Brain pericyte (primary cell): ENCODE measurements around the gene CABCOCO1.
"Not testable (repeated sequence)": the region's sequence is repeated elsewhere in the genome, so short reads cannot be mapped to it uniquely, and the experiment has no call there.

Experiments
- DNase-seq: peaks from one replicate; pipeline ENCODE4 v3.0.0-alpha.2; 2012; ENCODE audit warnings: low read depth, low spot score

CABCOCO1 gene

GRCh38 chr10:61642676-61643075 lies 20.1 kb upstream of the CABCOCO1 start:
- no peak for DNase-seq

DNA sequence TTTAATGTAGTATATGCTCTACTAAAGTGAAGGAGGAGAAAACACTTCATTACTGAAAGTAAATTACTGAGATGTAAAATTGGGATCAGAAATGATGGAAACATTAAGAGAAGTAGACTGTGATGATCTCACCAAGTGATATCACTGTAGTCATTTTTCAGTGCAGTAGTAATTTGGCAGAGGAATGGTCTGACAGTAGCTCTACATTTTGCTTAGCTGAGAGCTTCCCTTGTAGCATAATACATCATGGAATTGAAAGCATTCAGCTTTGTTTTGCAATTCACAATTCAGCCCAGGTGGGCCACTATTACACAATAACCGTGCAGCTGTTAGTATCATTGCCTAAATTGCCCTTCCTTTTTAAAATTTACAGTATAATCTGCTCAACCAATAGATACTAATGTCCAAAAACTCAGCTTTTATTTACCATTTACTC lies 19.4 kb upstream of the CABCOCO1 start:
- DNase-seq: no peak

GRCh38 chr10:61653699-61654098 lies 9.0 kb upstream of the CABCOCO1 start:
- DNase-seq: no peak

GRCh38 chr10:61655335-61655851 lies 7.3 kb upstream of the CABCOCO1 start:
- DNase-seq: no peak

DNA sequence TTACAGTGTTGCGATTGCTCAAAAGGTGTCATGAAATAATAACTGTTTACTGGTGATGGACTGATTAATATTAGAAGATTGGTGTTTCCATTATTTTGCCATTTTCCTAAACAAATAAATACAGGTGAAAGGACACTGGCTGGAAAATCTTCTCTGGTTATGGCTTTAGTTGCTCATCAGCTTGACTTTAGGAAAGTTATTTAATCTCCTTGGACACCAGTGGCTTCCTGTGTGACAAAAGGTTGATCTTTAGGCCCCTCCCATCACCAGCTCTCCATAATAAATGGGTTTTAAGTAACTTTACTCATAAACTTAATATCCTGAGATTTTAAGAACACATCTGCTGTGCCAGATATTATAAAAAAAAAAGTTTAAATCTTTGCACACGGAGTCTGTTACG lies 737 bp downstream of the CABCOCO1 start:
- DNase-seq: no peak

DNA sequence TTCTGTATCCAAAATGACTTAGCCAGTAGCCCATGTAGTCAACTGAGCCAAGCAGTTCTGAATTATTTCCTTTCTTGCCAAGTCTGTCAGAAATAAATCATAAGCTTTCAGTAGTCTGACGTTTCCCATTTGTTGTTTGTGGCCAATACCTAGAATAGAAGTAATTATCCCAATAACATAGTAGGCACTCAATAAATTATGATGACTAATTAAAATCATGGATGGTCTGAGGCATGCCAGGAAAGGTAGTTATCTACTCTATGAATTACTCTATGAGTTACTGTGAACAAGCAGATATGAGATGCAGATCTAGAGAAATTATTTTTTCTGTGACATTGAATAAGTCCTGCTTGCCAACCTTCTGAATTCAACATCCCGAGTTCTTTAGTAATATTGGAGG lies 2.3 kb downstream of the CABCOCO1 start:
- no peak for DNase-seq

DNA sequence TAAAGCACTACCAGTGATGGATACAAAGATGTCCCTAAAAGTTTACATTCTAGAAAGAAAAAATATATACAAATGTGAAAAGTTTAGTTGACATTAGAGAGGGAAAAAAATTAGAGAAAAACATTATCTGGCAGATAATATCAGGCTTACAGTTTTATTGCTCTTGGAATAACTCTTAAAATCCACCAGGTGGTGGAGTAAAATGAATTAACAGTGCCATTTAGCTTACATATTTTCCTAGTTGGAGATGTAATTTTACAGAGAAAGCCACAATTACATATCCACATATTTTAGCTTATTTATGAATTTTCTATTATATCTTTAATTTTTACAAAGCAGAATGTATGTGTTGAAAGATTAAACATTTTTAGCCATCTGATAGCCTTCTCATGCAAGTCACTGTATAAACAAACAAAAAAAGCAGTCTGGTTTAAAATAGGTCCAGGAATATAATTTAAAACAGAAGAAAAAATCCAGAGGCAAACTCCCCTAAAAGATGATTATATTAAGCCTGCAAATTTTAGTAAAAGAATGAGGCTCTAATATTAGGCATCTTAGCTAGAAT lies 6.5 kb downstream of the CABCOCO1 start:
- no peak for DNase-seq

- no peak for DNase-seq
Measured at GRCh38 chr10:61669849-61670248, 7.1 kb downstream of the CABCOCO1 start.

DNA sequence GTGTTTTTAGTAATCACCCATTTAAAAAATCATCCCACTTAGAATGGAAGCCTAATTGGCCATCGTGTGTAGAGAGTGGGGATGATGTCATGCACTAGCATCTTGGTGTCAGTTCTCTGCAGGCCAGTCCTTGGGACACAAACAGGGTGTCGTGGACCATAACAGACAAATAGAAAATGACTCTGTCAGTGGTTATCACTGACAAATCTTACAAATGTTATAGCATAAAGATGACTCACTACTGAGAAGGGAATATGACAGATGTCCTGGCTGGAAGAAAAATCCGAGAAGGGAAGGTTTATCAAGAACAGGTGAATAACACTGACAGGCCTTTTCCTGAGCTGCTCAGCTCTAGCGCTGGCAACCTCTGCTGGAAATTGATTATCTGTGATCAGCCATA lies 10.6 kb downstream of the CABCOCO1 start:
- no peak for DNase-seq

GRCh38 chr10:61682323-61682722 lies 19.6 kb downstream of the CABCOCO1 start:
- DNase-seq: no peak

- DNase-seq: no peak
Measured at GRCh38 chr10:61683319-61683718, 20.6 kb downstream of the CABCOCO1 start.

- DNase-seq: no peak
Measured at GRCh38 chr10:61684894-61685507, 22.3 kb downstream of the CABCOCO1 start.

GRCh38 chr10:61688551-61689308 lies 26.0 kb downstream of the CABCOCO1 start:
- DNase-seq: no peak

DNA sequence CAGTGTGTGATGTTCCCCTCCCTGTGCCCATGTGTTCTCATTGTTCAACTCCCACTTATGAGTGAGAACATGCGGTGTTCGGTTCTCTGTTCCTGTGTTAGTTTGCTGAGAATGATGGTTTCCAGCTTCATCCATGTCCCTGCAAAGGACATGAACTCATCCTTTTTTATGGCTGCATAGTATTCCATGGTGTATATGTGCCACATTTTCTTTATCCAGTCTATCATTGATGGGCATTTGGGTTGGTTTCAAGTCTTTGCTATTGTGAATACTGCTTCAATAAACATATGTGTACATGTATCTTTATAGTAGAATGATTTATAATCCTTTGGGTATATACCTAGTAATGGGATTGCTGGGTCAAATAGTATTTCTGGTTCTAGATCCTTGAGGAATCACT lies 28.9 kb downstream of the CABCOCO1 start:
- DNase-seq: not testable (repeated sequence)

DNA sequence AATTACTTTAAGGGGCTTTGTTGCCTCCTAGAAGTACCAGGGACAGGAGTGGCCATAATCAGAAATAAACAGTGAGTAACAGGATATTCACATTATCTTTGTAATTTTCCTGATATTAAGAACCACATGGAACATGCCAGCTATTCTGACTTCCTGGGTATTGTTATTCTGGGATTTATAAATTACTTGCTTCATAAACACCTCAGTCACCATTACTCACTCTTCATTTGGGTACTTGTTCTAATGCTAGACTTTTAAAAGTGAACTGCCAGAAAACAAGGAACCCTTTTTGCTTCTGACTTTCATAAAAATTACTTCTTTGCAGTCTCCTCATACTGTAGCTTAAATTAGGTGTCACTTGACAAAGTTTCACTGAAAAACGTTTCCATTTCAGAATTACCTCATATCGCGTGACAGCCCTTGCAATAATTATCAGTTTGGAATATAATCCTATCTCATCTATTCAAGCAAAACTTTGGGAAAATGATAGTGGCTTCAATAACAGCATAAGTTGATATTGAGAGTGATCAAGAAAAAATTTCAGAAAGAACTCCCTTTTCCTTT lies 29.8 kb downstream of the CABCOCO1 start:
- DNase-seq: no peak

DNA sequence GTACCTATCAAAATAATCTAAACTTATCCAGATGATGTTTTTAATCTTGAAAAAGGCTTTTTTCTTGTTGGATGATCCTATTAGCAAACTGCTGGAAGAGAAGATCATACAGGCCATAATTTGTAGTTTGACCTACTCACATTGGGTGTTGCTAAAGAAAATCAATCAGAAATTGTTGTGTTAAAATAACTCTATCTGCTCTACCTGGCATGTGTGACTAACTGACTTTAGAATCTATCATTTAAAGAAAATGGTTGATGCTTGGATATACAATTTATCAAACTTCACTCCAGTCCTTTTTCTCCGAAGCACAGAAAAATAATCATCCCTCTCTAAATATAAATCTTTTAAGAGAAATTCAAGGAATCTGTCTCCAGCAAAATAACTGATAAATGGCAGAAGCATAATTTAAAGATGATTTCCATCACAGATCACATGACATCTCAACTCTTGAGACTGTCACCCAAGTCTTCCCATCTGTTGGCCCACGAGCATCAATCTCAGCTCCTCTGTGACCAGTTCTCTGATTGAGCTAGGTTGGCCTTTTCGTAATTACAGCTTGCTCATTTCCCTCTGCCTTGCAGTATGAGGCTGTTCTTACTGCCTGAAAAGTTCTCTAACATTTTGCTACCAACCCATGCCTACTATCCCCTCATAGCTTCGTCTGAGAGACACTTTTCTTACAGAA lies 36.4 kb downstream of the CABCOCO1 start:
- no peak for DNase-seq

DNA sequence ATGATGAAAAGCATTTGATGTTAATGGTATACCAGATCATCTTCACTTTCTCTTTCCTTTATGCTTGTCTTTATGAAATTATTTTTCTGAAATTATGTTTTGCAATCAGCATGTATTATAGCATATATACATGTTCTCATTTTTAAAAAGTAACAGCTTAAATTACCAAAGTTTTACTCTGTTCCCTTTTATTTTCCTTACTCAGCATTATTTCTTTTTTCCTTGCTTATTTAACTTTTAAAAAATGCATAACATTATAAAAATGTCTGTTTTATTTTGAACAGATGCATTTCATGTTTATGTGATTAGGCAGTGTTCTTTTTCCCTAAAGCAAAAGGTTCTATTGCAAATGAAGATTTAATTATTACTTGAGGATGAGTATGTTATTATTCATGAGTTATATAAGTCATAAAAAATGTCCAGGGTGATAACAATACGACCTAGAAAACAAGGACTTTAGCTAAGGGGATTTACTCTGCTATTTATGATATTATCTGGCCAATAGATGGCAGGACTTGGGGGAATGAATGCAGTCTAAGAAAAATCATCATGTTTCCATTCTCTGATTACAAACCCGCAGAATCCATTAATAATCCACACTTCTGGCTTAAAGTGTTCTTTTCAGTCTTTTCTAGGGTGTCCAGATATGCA lies 38.5 kb downstream of the CABCOCO1 start:
- DNase-seq: no peak

- DNase-seq: no peak
Measured at GRCh38 chr10:61701706-61702105, 39.0 kb downstream of the CABCOCO1 start.

GRCh38 chr10:61702584-61702983 lies 39.9 kb downstream of the CABCOCO1 start:
- no peak for DNase-seq

DNA sequence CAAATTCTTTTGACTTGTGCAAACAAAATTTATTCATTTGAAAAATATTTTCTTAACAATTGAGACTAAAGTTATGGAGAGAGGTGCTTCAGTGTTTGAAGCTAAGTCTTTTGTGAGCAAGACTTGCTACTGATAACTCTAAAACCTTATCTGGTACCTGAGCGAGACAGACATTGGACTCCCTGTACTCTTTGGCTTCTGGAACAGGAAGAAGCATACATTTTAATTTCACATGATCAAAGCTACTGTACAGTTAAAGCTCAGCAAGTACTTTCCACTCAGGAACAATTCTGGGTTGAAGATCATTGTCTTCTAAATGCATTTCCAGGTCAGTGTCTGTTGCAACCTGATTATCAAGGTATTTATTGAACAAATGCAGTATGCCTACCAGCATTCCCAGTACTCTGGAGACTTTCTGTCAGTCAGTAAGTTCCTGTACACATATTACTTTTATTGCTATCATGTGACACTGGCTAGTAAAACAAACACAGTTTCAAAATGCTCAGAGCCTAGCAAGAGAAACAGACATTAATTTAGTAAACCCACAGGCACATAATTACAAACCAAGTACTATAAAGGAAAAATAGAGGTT lies 42.4 kb downstream of the CABCOCO1 start:
- DNase-seq: no peak

GRCh38 chr10:61708846-61709245 lies 46.1 kb downstream of the CABCOCO1 start:
- no peak for DNase-seq
